Stomach (tissue), 19 donors: ENCODE measurements around the gene SLC25A20. TPM values are rescaled to one million over a fixed set of nuclear protein-coding genes. Genes with fewer than 3 reads are reported as not detected.

Experiments
- DNase-seq, 2 donors: peaks; one replicate each; pipeline versions ENCODE4 v3.0.0 to v3.0.0-alpha.2; 2013 to 2019
- H3K27ac ChIP-seq, 5 donors: fragments of 200-600 bp in 4 of 5; sonication (generic) in 4 of 5; one replicate each; pipeline ENCODE4 v1.5.1; 2013 to 2019; ENCODE audit warnings: mild to moderate bottlenecking in 1 of 5, moderate library complexity in 1 of 5
- H3K27me3 ChIP-seq, 3 donors: fragments of 200-600 bp; sonication (generic); one replicate each; pipeline ENCODE4 v1.5.1; 2017 to 2019; ENCODE audit warnings: mixed run types in 1 of 3
- H3K36me3 ChIP-seq, 4 donors: fragments of 200-600 bp; sonication (generic); 1 replicate in 3 of 4; 2 replicates in 1 of 4; pipeline ENCODE4 v1.5.1; 2016 to 2019
- H3K4me1 ChIP-seq, 4 donors: fragments of 200-600 bp; sonication (generic); one replicate each; pipeline ENCODE4 v1.5.1; 2016 to 2019
- H3K4me3 ChIP-seq, 4 donors: fragments of 200-600 bp; sonication (generic) in 3 of 4; one replicate each; pipeline ENCODE4 v1.5.1; 2016 to 2019; ENCODE audit warnings: mild to moderate bottlenecking in 1 of 4
- H3K9me3 ChIP-seq, 4 donors: fragments of 200-600 bp; sonication (generic); one replicate each; pipeline ENCODE4 v1.5.1; 2016 to 2019
- EP300 ChIP-seq: sonication (generic); formaldehyde crosslinking; IDR thresholded peaks from one replicate; pipeline ENCODE4 v1.6.1; 2017; ENCODE audit warnings: antibody characterized with exemption
- POLR2A ChIP-seq, 4 donors: fragments of 450-650 bp; IDR thresholded peaks; one replicate each; pipeline ENCODE4 v1.6.1; 2016; ENCODE audit warnings: antibody characterized with exemption in 4 of 4, control low read depth in 2 of 4, mild to moderate bottlenecking in 1 of 4, moderate library complexity in 1 of 4
- POLR2AphosphoS5 ChIP-seq, 3 donors: sonication (generic); formaldehyde crosslinking; IDR thresholded peaks; one replicate each; pipeline ENCODE4 v1.6.1; 2016; ENCODE audit warnings: antibody characterized with exemption in 3 of 3
- WGBS, 5 donors: extraction: QIAGEN DNeasy Blood & Tissue Kit in 3 of 5; methylation state at CpG; one replicate each; pipeline versions ENCODE4 v1.1.5 to v1.1.7; 2013 to 2018; 5-methylcytosine and 5-hydroxymethylcytosine counted together
- intact Hi-C: fragments of 100-400 bp; cut with DNase I; formaldehyde crosslinking; loops from one replicate; pipeline ENCODE4 v1.15.1; 2023; ENCODE audit warnings: low total_unique reads
- long read RNA-seq, 10 donors: transcript quantifications; one replicate each; lab custom pipeline, GENCODE V29; 2026
- polyA plus RNA-seq, 3 donors: library from polyadenylated mRNA; stranded (reverse); fragments of 200-250 nt; gene quantifications; one replicate each; pipeline ENCODE4 v1.2.3, GENCODE V29; 2013
- total RNA-seq, 5 donors: library from RNA; depleted of rRNA; stranded (reverse); fragments of >200 nt; gene quantifications; one replicate each; pipeline versions ENCODE4 v1.1.0 to v1.2.3, GENCODE V29; 2014 to 2016
- TF ChIP-seq, protein P1 (sequence below), 7 experiments: fragments of 450-650 bp in 4 of 7; fragments of 200-600 bp in 3 of 7; sonication (generic) in 3 of 7; IDR thresholded peaks; one replicate each; pipeline ENCODE4 v1.5.1; 2016 to 2019; ENCODE audit warnings: antibody characterized with exemption in 7 of 7, control low read depth in 2 of 7, mild to moderate bottlenecking in 1 of 7
- donor health status: healthy with polysubstance abuse.
- donor health status: Bipolar disorder and iron deficiency.
- donor health status: healthy.

SLC25A20 gene
- total RNA-seq (100 to 1,000 TPM in 1 of 5 donors, 10 to 100 TPM in 3, 1 to 10 TPM in 1; 7.5 to 142 (median 18.8) TPM), polyA plus RNA-seq (10 to 100 TPM in 2 of 3 donors, 1 to 10 TPM in 1; 7.7 to 24.1 (median 17.9) TPM)
- long read RNA-seq, donor 1: 0 reads
- long read RNA-seq, donor 2, transcript SLC25A20-201 (9 exons, 1,879 nt): major isoform, 6 of 27 reads
- long read RNA-seq, donor 2, partial matches to known transcripts: 5 of 27 reads
- long read RNA-seq, donor 2, other reads (novel, unspliced or antisense): 16 of 27 reads
- long read RNA-seq, donor 3, partial matches to known transcripts: 0 of 1 reads
- long read RNA-seq, donor 3, other reads (novel, unspliced or antisense): 0 of 1 reads
- long read RNA-seq, donor 4: 0 reads
- long read RNA-seq, donor 5, transcript SLC25A20-201 (9 exons, 1,879 nt): major isoform, 5 of 5 reads
- long read RNA-seq, donor 5, partial matches to known transcripts: 0 of 5 reads
- long read RNA-seq, donor 5, other reads (novel, unspliced or antisense): 0 of 5 reads
- long read RNA-seq, donor 6: 0 reads
- long read RNA-seq, donor 7, partial matches to known transcripts: 0 of 4 reads
- long read RNA-seq, donor 7, other reads (novel, unspliced or antisense): 0 of 4 reads
- long read RNA-seq, donor 8, partial matches to known transcripts: 0 of 1 reads
- long read RNA-seq, donor 8, other reads (novel, unspliced or antisense): 0 of 1 reads
- long read RNA-seq, donor 9, partial matches to known transcripts: 0 of 1 reads
- long read RNA-seq, donor 9, other reads (novel, unspliced or antisense): 0 of 1 reads
- long read RNA-seq, donor 10, transcript SLC25A20-201 (9 exons, 1,879 nt): major isoform, 5 of 26 reads
- long read RNA-seq, donor 10, partial matches to known transcripts: 9 of 26 reads
- long read RNA-seq, donor 10, other reads (novel, unspliced or antisense): 12 of 26 reads

GRCh38 chr3:48898383-48899234, at the start of gene SLC25A20:
SLC25A20 (minus strand) TSS chr3:48898882; CDS start chr3:48898794, 88 bp downstream.
- Histone ChIP-seq H3K36me3 (no peaks in the 10 kb centered on the region), H3K4me1 (peaks cover 13 to 30% (median 18%) of the 10 kb centered on the region in 4 donors), H3K27me3 (no peaks in the 10 kb centered on the region), H3K9me3 (no peaks in the 10 kb centered on the region), H3K4me3 (peak within 1 kb of the TSS; percentile 71 to 80 (median 76)), H3K27ac (peak within 1 kb of the TSS; percentile 79 to 90 (median 85))
- intact Hi-C loops: no loop called here
- TF ChIP-seq, protein P1, sequence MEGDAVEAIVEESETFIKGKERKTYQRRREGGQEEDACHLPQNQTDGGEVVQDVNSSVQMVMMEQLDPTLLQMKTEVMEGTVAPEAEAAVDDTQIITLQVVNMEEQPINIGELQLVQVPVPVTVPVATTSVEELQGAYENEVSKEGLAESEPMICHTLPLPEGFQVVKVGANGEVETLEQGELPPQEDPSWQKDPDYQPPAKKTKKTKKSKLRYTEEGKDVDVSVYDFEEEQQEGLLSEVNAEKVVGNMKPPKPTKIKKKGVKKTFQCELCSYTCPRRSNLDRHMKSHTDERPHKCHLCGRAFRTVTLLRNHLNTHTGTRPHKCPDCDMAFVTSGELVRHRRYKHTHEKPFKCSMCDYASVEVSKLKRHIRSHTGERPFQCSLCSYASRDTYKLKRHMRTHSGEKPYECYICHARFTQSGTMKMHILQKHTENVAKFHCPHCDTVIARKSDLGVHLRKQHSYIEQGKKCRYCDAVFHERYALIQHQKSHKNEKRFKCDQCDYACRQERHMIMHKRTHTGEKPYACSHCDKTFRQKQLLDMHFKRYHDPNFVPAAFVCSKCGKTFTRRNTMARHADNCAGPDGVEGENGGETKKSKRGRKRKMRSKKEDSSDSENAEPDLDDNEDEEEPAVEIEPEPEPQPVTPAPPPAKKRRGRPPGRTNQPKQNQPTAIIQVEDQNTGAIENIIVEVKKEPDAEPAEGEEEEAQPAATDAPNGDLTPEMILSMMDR (IDR thresholded peaks at IDR 0.05): no peak
- TF ChIP-seq POLR2A (IDR thresholded peaks at IDR 0.05): no peak
- peak; percentile 68 to 91 (median 87) for TF ChIP-seq POLR2AphosphoS5 (IDR thresholded peaks at IDR 0.05)
- peak; percentile 96 for DNase-seq
- 2 to 4% (median 3%) methylated on average over 35 to 54 of the region's 54 CpGs for WGBS, 5 donors

DNA sequence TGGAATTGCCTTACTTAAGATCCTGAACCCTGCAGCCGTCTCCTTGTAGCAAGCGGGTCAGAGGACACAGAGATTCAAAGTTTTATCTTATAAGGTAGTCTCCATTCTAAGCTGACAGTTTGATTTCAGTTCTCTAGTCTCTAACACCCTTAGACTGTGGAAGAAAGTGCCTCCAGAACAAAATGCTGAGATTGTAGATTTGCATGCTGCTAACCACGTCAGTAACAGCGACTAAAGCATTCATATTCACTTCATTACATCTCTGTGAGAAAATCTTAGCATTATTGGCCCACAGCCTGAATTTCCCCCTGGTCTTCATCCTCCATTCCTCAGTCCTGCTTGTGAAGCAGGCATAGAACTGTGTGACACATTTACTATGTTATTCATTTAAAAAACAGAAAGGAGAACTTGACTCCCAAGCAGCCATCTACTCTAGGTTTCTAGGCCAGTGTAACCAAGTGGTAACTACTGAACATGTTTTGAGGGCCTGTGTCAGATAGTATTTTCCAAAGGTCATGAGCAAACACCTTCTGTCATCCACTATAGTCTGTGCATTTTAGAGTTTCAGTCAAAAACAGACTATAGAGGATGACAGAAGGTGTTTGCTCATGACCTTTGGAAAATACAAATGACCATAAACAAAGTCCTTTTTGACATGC, 47.3 kb upstream of the SLC25A20 start:
- 79 to 90% (median 83%) methylated on average over 4 of the region's 4 CpGs for WGBS, 5 donors
- H3K36me3 ChIP-seq: peaks cover 0 to 11% (median 6%) of the 10 kb centered on the region in 4 donors
- TF ChIP-seq EP300 (no peak), POLR2A (IDR thresholded peaks at IDR 0.05) (no peak), POLR2AphosphoS5 (IDR thresholded peaks at IDR 0.05) (no peak)
- TF ChIP-seq, protein P1 (IDR thresholded peaks at IDR 0.05): no peak
- peaks cover 0 to 27% (median 11%) of the 10 kb centered on the region in 4 donors for H3K4me1 ChIP-seq
- H3K27ac ChIP-seq: no peak overlapping the region
- H3K4me3 ChIP-seq: no peak overlapping the region
- intact Hi-C loops: no loop called here
- DNase-seq: no peak
- no peaks in the 10 kb centered on the region for H3K9me3 ChIP-seq
- H3K27me3 ChIP-seq: no peaks in the 10 kb centered on the region

DNA sequence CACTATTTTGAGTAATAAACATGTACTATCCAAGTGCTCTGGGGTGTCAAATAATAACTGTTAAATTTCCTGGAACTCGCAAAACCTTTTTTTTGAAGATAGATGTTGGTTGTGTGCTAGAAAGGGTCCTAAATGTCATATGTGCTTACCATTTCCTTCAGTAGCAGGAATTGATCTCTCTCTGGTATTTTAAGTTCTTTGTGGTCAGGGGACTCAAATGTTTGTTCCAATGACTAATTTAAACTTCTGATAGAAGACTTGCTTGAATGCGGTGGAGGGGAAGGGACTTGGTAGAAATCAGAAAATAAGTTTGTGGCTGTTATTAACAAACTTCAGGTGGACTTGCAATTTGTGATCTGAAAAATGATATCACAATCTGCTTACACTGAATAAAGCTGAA, 46.8 kb upstream of the SLC25A20 start:
- no peak overlapping the region for H3K27ac ChIP-seq
- WGBS, 5 donors: 88 to 96% (median 92%) methylated on average over 2 of the region's 2 CpGs

More for the DNA sequence above, 46.8 kb upstream of the SLC25A20 start:
- intact Hi-C loops: no loop called here
- Histone ChIP-seq H3K9me3 (no peaks in the 10 kb centered on the region), H3K4me1 (peaks cover 0 to 26% (median 11%) of the 10 kb centered on the region in 4 donors), H3K27me3 (no peaks in the 10 kb centered on the region), H3K4me3 (no peak overlapping the region), H3K36me3 (peaks cover 0 to 11% (median 6%) of the 10 kb centered on the region in 4 donors)
- DNase-seq: no peak
- TF ChIP-seq POLR2A (IDR thresholded peaks at IDR 0.05) (no peak), POLR2AphosphoS5 (IDR thresholded peaks at IDR 0.05) (no peak)
- TF ChIP-seq, protein P1 (IDR thresholded peaks at IDR 0.05): no peak
